Measurements from ENCODE around the gene SH3BP5L.

DNA sequence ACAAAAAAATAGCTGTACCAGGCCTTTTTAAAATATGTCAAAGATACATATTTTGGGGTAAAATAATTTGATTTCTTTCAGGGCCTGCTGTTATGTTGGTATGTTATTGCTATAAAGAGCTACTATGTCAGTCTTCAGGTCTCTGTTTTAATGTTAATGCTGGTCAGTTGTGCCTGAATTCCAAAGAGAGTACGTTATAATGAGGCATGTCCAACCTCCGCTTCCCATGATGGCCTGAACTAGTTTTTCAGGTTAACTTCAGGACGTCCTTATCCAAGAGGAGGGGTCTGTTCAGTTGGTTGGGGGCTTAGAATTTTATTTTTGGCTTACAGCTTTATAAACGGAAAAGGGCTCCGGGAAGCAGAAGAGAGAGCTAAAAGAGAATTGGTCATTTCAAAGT lies 35.3 kb downstream of the SH3BP5L start:
- TF ChIP-seq, protein P1, sequence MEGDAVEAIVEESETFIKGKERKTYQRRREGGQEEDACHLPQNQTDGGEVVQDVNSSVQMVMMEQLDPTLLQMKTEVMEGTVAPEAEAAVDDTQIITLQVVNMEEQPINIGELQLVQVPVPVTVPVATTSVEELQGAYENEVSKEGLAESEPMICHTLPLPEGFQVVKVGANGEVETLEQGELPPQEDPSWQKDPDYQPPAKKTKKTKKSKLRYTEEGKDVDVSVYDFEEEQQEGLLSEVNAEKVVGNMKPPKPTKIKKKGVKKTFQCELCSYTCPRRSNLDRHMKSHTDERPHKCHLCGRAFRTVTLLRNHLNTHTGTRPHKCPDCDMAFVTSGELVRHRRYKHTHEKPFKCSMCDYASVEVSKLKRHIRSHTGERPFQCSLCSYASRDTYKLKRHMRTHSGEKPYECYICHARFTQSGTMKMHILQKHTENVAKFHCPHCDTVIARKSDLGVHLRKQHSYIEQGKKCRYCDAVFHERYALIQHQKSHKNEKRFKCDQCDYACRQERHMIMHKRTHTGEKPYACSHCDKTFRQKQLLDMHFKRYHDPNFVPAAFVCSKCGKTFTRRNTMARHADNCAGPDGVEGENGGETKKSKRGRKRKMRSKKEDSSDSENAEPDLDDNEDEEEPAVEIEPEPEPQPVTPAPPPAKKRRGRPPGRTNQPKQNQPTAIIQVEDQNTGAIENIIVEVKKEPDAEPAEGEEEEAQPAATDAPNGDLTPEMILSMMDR (IDR thresholded peaks at IDR 0.05), result no peak
- TF ChIP-seq POLR2A (IDR thresholded peaks at IDR 0.05), result no peak

Data from prostate gland (tissue), 2 donors.